Stimulated activated CD8-positive, alpha-beta memory T cell treated with anti-CD3 and anti-CD28 coated beads, Interleukin-7, amount 100 ng/mL, for 48 hours (primary cell): Measurements from ENCODE around the gene DPYD.

Source experiments
- DNase-seq, 2 donors: peaks; one replicate each; pipeline ENCODE4 v3.0.0-alpha.2; 2020; ENCODE audit warnings: low read depth in 1 of 2; ENCODE audit errors: extremely low read depth in 1 of 2

Gene DPYD

GRCh38 chr1:97073936-97074335 is 846.9 kb downstream of the DPYD start:
- DNase-seq, result no peak

GRCh38 chr1:97073169-97073568 is 847.7 kb downstream of the DPYD start:
- no peak for DNase-seq

DNA sequence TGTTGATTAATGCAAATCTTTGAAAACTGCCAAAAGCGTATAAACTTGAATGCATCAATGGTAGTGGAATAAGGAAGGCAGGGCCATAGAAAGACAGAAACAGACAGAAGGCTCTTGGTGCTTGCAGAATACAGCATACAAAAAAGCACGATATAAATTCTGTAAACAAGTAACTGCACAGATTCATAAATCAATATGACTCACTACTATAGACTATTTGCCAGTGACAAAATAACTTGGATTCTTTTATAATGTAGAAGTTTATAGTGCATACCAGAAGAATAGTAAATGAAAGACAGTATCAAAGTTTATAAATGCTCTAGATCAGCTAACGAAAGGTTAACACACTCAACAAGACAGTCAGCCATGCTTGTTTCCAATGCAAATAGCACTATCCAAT is 849.7 kb downstream of the DPYD start:
- DNase-seq, result no peak

- DNase-seq, result no peak
These were observed 850.5 kb downstream of the DPYD start for GRCh38 chr1:97070376-97070775.

GRCh38 chr1:97069312-97069711 is 851.5 kb downstream of the DPYD start:
- DNase-seq, result no peak

DNA sequence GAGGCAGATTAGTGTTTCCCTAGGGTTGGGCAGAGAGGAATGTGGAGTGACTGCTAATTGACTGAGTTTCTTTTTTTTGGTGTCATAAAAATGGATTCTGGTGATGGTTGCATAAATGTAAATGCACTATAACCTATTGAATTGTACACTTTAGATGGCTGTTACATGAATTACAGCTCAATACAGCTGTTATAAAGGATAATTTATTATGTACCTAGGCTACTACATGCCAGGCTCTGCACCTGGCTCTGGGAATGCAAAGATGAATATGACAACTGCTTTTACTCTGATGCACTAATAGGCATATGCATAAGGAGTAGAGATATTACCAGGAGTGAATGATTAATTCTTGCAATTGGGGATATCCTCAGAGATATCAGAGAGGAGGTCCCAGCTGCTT is 854.0 kb downstream of the DPYD start:
- DNase-seq, result no peak

DNA sequence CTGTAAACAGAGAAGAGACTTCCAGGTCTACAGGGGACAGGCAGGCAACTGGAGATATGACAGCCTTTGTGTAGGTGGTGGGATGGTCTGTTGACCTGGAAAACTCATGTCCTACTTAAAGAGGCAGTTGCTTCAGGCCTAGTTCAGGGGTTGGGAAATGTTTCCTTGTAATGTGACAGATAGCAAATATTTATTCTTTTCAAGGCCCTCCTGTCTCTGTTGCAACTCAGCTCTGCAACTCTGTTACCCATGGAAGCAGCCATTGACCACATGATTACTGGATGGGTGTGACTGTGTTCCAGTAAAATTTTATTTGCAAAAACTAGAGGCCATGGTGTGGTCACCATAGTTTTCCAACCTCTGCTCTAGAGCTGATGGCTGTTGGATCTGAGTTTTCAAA is 857.3 kb downstream of the DPYD start:
- DNase-seq, result no peak

DNA sequence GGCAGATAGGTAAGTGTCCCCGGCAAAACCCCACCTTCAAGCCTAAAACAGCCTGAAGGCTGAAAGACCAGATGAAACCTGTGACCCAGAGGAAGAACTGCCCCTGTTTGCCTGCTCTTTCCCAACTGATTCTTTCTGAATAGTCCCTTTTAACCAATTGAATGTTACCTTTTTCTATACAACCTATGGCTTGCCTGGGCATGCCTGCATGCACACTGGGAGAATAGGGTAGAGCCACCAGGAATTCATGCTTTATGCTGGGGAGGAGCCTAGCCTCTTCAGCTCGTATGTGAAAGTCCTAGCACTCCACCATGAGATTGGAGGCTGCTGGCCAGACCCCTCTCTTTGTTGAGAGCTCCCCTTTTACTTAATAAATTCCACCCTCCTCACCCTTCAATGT is 859.2 kb downstream of the DPYD start:
- DNase-seq, result no peak

DNA sequence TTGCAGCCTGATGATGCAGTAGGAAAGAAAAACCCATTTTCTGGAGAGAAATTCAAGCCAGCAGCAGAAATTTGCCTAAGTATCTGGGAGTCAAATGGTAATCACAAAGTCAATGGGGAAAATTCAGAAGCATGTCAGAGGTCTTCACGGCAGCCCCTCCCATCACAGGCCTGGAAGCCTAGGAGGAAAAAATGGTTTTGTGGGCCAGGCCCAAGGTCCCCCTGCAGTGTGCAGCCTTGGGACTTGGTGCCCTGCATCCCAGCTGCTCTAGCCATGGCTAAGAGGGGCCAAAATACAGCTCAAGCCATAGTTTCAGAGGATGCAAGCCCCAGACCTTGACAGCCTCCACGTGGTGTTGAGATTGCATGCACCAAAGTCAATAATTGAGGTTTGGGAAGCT is 864.4 kb downstream of the DPYD start:
- no peak for DNase-seq

GRCh38 chr1:97053268-97053667 is 867.6 kb downstream of the DPYD start:
- no peak for DNase-seq

DNA sequence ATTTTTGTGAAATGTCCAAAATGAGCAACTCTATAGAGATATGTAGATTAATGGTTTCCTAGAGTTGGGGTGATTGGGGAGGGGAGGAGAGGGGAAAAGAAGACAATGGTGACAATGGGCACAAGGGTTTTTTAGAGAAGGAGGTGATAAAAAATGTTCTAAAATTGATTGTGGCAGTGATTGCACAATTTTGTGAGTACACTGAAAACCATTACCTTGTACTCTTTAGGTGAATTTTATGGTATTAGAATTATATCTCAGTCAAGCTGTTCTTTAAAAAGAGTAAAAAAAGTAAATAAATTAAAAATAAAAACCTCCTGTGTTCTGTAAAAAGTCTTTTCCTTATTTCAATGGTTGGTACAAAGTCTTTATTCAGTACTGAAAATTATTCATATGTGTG is 869.0 kb downstream of the DPYD start:
- DNase-seq, result no peak

- no peak for DNase-seq
These were observed 870.3 kb downstream of the DPYD start for GRCh38 chr1:97050506-97050905.

GRCh38 chr1:97047421-97047793 is 873.4 kb downstream of the DPYD start:
- no peak for DNase-seq

DNA sequence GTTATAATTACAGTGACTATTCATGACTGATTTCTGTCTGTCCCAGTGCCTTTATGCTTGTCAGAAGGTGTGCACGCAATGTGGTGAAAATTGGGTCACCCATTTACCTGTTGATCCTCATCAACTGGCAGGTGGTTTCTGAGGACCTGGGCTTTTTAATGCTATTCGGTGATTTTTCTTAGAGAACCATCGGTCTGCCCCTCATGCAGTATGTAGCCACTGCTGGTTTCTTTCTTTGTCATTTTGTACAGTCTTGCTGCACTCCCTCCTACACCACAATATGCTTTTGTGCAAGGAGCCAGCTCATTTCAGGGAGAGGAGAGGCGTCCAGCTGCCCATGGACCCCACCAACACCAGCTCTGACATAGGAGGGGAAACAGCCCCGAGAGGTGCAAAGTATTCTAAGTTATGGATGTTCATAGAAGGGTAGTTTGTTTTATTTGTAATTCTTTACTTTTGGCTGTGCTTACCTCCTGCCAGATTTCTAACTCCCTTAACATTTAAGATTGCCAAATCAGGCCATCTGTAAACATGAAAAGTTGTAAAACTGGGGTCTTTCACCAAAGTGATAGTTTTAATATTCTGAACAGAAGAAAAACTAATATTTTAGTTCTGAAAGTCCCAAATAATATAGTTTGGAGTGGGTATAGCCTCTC is 873.9 kb downstream of the DPYD start:
- DNase-seq, result no peak

GRCh38 chr1:97044159-97044760 is 876.6 kb downstream of the DPYD start:
- no peak for DNase-seq

GRCh38 chr1:97042551-97042950 is 878.3 kb downstream of the DPYD start:
- no peak for DNase-seq

DNA sequence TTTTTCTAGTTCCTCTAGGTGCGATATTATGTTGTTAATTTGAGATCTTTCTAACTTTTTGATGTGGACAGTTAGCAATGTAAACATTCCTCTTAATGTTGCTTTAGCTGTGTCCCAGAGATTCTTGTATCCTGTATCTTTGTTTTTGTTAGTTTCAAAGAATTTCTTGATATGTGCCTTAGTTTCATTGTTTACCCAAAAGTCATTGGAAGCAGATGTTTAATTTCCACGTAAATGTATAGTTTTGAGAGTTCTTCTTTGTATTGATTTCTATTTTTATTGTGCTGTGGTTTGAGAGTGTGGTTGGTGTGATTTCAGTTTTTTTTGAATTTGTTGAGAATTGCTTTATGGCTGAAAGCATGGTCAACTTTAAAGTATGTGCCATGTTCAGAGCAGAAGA is 879.8 kb downstream of the DPYD start:
- DNase-seq, result no peak

- no peak for DNase-seq
These were observed 882.4 kb downstream of the DPYD start for GRCh38 chr1:97038410-97038809.

DNA sequence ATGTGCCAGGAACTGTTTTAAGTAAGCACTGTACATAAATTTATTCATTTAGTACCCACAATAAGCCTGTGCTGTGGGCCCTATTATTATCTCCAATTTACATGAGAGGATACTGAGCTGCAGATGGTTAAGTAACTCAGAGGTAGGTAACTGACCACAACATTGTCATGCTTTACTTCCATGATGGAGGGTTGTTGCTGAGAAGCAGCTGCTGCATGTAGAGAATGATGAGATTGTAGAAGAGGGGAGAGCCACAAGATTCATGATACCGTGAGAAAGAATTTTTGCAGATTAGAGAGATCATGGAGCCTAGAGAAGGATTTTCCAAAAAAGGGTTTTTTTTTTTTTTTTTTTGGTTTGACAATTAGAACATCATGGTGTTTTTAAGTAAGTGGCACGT is 886.2 kb downstream of the DPYD start:
- no peak for DNase-seq

GRCh38 chr1:97033949-97034348 is 886.9 kb downstream of the DPYD start:
- no peak for DNase-seq
